AG09309 (cell line): Measurements from ENCODE around the gene SPX.

Experiments used
- DNase-seq: peaks from one replicate; pipeline ENCODE4 v3.0.0-alpha.2; 2010; ENCODE audit warnings: low read depth
- H3K4me3 ChIP-seq: 2 replicates; pipeline ENCODE4 v1.5.1; 2011; ENCODE audit warnings: mild to moderate bottlenecking, low read depth, low read length, moderate library complexity; ENCODE audit not compliant: control insufficient read depth
- CTCF ChIP-seq: IDR thresholded peaks from 2 replicates; pipeline ENCODE4 v1.5.1; 2011; ENCODE audit warnings: mild to moderate bottlenecking, low read depth, low read length, inconsistent platforms; ENCODE audit not compliant: insufficient read depth, control insufficient read depth; ENCODE audit errors: missing control alignments

The SPX gene

GRCh38 chr12:21500786-21501257 is 25.3 kb upstream of the SPX start:
- DNase-seq = no peak
- peak overlapping the region; percentile 97 for H3K4me3 ChIP-seq
- TF ChIP-seq CTCF = no peak

GRCh38 chr12:21501258-21502163 is 24.6 kb upstream of the SPX start, which contains the start of the genes GOLT1B and RECQL:
Gene GOLT1B (plus strand): TSS chr12:21501789. CDS start chr12:21501924, 135 bp downstream.
Gene RECQL (minus strand): TSS chr12:21501635. CDS start chr12:21499570, 2,065 bp downstream.
- H3K4me3 ChIP-seq = peak within 1 kb of the TSS; percentile 97
- no peak for TF ChIP-seq CTCF
- DNase-seq = peak; percentile 96

- DNase-seq = no peak
- peak overlapping the region; percentile 97 for H3K4me3 ChIP-seq
- TF ChIP-seq CTCF = no peak
These were observed 24.0 kb upstream of the SPX start for GRCh38 chr12:21502164-21502496.

- no peak for TF ChIP-seq CTCF
- no peak for DNase-seq
- H3K4me3 ChIP-seq = peak overlapping the region; percentile 97
These were observed 23.2 kb upstream of the SPX start for GRCh38 chr12:21502872-21503271.

- H3K4me3 ChIP-seq = no peak overlapping the region
- DNase-seq = no peak
- TF ChIP-seq CTCF = no peak
These were observed 20.2 kb upstream of the SPX start for GRCh38 chr12:21505888-21506287.

- TF ChIP-seq CTCF = no peak
- H3K4me3 ChIP-seq = no peak overlapping the region
- no peak for DNase-seq
These were observed 18.2 kb upstream of the SPX start for GRCh38 chr12:21507849-21508248.
